Fibroblast of skin of left quadriceps (primary cell): ENCODE results near the gene PDIA5.

Experiments
- DNase-seq, 2 experiments: peaks; one replicate each; pipeline ENCODE4 v3.0.0-alpha.2; 2013; ENCODE audit warnings: low read depth in 2 of 2

Gene PDIA5

GRCh38 chr3:123066896-123067688 is at the start of gene PDIA5:
Gene PDIA5, plus strand, starts transcription at chr3:123067025. Its CDS starts 140 bp downstream, at chr3:123067165.
- DNase-seq: peak; percentile 84 to 86

- no peak for DNase-seq
Observed at GRCh38 chr3:123018683-123019082, 48.1 kb upstream of the PDIA5 start.

- DNase-seq: no peak
Observed at GRCh38 chr3:123019161-123019560, 47.7 kb upstream of the PDIA5 start.

- DNase-seq: no peak
Observed at GRCh38 chr3:123019591-123019990, 47.2 kb upstream of the PDIA5 start.

GRCh38 chr3:123020709-123021108 is 46.1 kb upstream of the PDIA5 start:
- DNase-seq: no peak

- DNase-seq: no peak
Observed at GRCh38 chr3:123021388-123021787, 45.4 kb upstream of the PDIA5 start.

GRCh38 chr3:123021996-123022510 is 44.8 kb upstream of the PDIA5 start:
- DNase-seq: no peak

- no peak for DNase-seq
Observed at GRCh38 chr3:123024056-123024455, 42.8 kb upstream of the PDIA5 start.

- DNase-seq: no peak
Observed at GRCh38 chr3:123025642-123026521, 40.9 kb upstream of the PDIA5 start.

- no peak for DNase-seq
Observed at GRCh38 chr3:123026565-123027291, 40.1 kb upstream of the PDIA5 start.

GRCh38 chr3:123027292-123028232 is 39.3 kb upstream of the PDIA5 start, which contains the start of gene SEMA5B:
Gene SEMA5B, minus strand, starts transcription at chr3:123027763. Its CDS starts 66,500 bp downstream, at chr3:122961263.
- DNase-seq: no peak

GRCh38 chr3:123028233-123028828 is 38.5 kb upstream of the PDIA5 start:
- peak; percentile 47 to 52 for DNase-seq

- DNase-seq: no peak
Observed at GRCh38 chr3:123031051-123031450, 35.8 kb upstream of the PDIA5 start.

- no peak for DNase-seq
Observed at GRCh38 chr3:123032057-123032456, 34.8 kb upstream of the PDIA5 start.

GRCh38 chr3:123034120-123034519 is 32.7 kb upstream of the PDIA5 start:
- no peak for DNase-seq

GRCh38 chr3:123034996-123035395 is 31.8 kb upstream of the PDIA5 start:
- no peak for DNase-seq

GRCh38 chr3:123036352-123037014 is 30.3 kb upstream of the PDIA5 start:
- no peak for DNase-seq

GRCh38 chr3:123037015-123037375 is 29.8 kb upstream of the PDIA5 start:
- DNase-seq: no peak

GRCh38 chr3:123038751-123039150 is 28.1 kb upstream of the PDIA5 start:
- no peak for DNase-seq

- no peak for DNase-seq
Observed at GRCh38 chr3:123039178-123039577, 27.6 kb upstream of the PDIA5 start.
